GM12891 (cell line): ENCODE results near the gene MERTK.
A peak's percentile ranks its signal among the peaks of the same experiment; 100 is the strongest.

Source experiments
- DNase-seq: peaks from one replicate; pipeline ENCODE4 v3.0.0; 2011; ENCODE audit warnings: low spot score; ENCODE audit not compliant: insufficient read length
- FAIRE-seq: peaks from 2 replicates; lab custom pipeline; 2011; peaks lifted over from hg19 to GRCh38; lab: Jason Lieb, UNC
- PAX5 ChIP-seq: IDR thresholded peaks from 2 replicates; pipeline ENCODE4 v1.6.1; 2011; ENCODE audit warnings: low read length, moderate library complexity, mild to moderate bottlenecking; ENCODE audit not compliant: insufficient read depth, severe bottlenecking
- POLR2A ChIP-seq: IDR thresholded peaks from 2 replicates; pipeline ENCODE4 v1.6.1; 2011; ENCODE audit warnings: low read depth, low read length, control low read depth
- POLR2AphosphoS5 ChIP-seq: IDR thresholded peaks from 2 replicates; pipeline ENCODE4 v1.6.1; 2011; ENCODE audit warnings: low read depth, low read length, control low read depth
- POU2F2 ChIP-seq: IDR thresholded peaks from 2 replicates; pipeline ENCODE4 v1.6.1; 2011; ENCODE audit warnings: low read depth, mild to moderate bottlenecking, control low read depth, low read length, moderate library complexity
- SPI1 ChIP-seq: IDR thresholded peaks from 2 replicates; pipeline ENCODE4 v1.6.1; 2011; ENCODE audit warnings: low read depth, low read length, control low read depth
- TAF1 ChIP-seq: IDR thresholded peaks from 2 replicates; pipeline ENCODE4 v1.6.1; 2011; ENCODE audit warnings: low read depth, low read length, control low read depth

MERTK gene

GRCh38 chr2:111982822-111983221 is 84.4 kb downstream of the MERTK start:
- TF ChIP-seq POU2F2: no peak
- TF ChIP-seq POLR2A: no peak
- TF ChIP-seq SPI1: no peak
- TF ChIP-seq POLR2AphosphoS5: no peak
- TF ChIP-seq PAX5: no peak
- no peak for DNase-seq
- FAIRE-seq: no peak

GRCh38 chr2:111983478-111984212 is 85.2 kb downstream of the MERTK start:
- TF ChIP-seq TAF1: no peak
- TF ChIP-seq PAX5: no peak
- TF ChIP-seq POLR2AphosphoS5: no peak
- TF ChIP-seq POU2F2: no peak
- no peak for TF ChIP-seq POLR2A
- no peak for TF ChIP-seq SPI1
- FAIRE-seq (no peak), DNase-seq (no peak)

GRCh38 chr2:111984213-111984604 is 85.8 kb downstream of the MERTK start:
- DNase-seq (no peak), FAIRE-seq (no peak)
- TF ChIP-seq TAF1 (no peak), POLR2AphosphoS5 (no peak), POU2F2 (no peak), POLR2A (no peak), PAX5 (no peak), SPI1 (no peak)

- no peak for TF ChIP-seq POU2F2
- TF ChIP-seq PAX5: no peak
- TF ChIP-seq POLR2A: no peak
- no peak for TF ChIP-seq SPI1
- no peak for TF ChIP-seq TAF1
- no peak for TF ChIP-seq POLR2AphosphoS5
- FAIRE-seq: no peak
- no peak for DNase-seq
These were observed 87.1 kb downstream of the MERTK start for GRCh38 chr2:111985514-111985913.

GRCh38 chr2:111986116-111986900 is 87.9 kb downstream of the MERTK start:
- no peak for FAIRE-seq
- TF ChIP-seq SPI1: no peak
- TF ChIP-seq TAF1: no peak
- TF ChIP-seq POU2F2: no peak
- no peak for TF ChIP-seq POLR2A
- no peak for TF ChIP-seq POLR2AphosphoS5
- TF ChIP-seq PAX5: no peak
- no peak for DNase-seq

- no peak for TF ChIP-seq TAF1
- TF ChIP-seq SPI1: no peak
- TF ChIP-seq PAX5: no peak
- no peak for TF ChIP-seq POLR2A
- TF ChIP-seq POU2F2: no peak
- no peak for TF ChIP-seq POLR2AphosphoS5
- no peak for FAIRE-seq
These were observed 92.0 kb downstream of the MERTK start for GRCh38 chr2:111990375-111990774.

GRCh38 chr2:111990856-111991255 is 92.4 kb downstream of the MERTK start:
- TF ChIP-seq POLR2A (no peak), SPI1 (no peak), POLR2AphosphoS5 (no peak), PAX5 (no peak), POU2F2 (no peak), TAF1 (no peak)
- FAIRE-seq (no peak), DNase-seq (no peak)

More at GRCh38 chr2:111990375-111990774, 92.0 kb downstream of the MERTK start:
- no peak for DNase-seq

GRCh38 chr2:111994042-111994441 is 95.6 kb downstream of the MERTK start:
- DNase-seq: no peak
- FAIRE-seq: no peak

GRCh38 chr2:111995148-111995547 is 96.7 kb downstream of the MERTK start:
- TF ChIP-seq POLR2A (no peak), POLR2AphosphoS5 (no peak), PAX5 (no peak), SPI1 (no peak), TAF1 (no peak), POU2F2 (no peak)

More at GRCh38 chr2:111994042-111994441, 95.6 kb downstream of the MERTK start:
- no peak for TF ChIP-seq POLR2AphosphoS5
- TF ChIP-seq TAF1: no peak
- no peak for TF ChIP-seq PAX5
- TF ChIP-seq SPI1: peak; percentile 24; the same call in 1 of the 2 replicates

GRCh38 chr2:111999809-112000208 is 101.4 kb downstream of the MERTK start:
- peak; percentile 33 for FAIRE-seq
- TF ChIP-seq PAX5 (no peak), SPI1 (no peak), POLR2AphosphoS5 (no peak), POU2F2 (no peak), POLR2A (no peak), TAF1 (no peak)
- DNase-seq: no peak

More at GRCh38 chr2:111995148-111995547, 96.7 kb downstream of the MERTK start:
- no peak for FAIRE-seq
- no peak for DNase-seq
